GM21447 (cell line): ENCODE measurements around the gene PSME1.
A peak's percentile ranks its signal among the peaks of the same experiment; 100 is the strongest.

ENCODE experiments used
- ATAC-seq: cut with Tn5 transposase; IDR thresholded peaks from one replicate; pipeline ENCODE4 v1.9.1; 2021; ENCODE audit not compliant: unreplicated experiment

PSME1 gene

GRCh38 chr14:24167469-24168114, 31.6 kb downstream of the PSME1 start:
- ATAC-seq = no peak

- ATAC-seq = peak; percentile 88
These were observed 35.6 kb downstream of the PSME1 start, which contains the start of gene REC8 for GRCh38 chr14:24171422-24172260. REC8 (plus strand) TSS chr14:24172080; CDS start chr14:24172553, 473 bp downstream.

- ATAC-seq = no peak
These were observed 36.4 kb downstream of the PSME1 start for GRCh38 chr14:24172261-24172860.

GRCh38 chr14:24172871-24173281, 36.9 kb downstream of the PSME1 start:
- no peak for ATAC-seq

GRCh38 chr14:24176599-24176998, 40.6 kb downstream of the PSME1 start:
- no peak for ATAC-seq

- ATAC-seq = no peak
These were observed 41.2 kb downstream of the PSME1 start for GRCh38 chr14:24177041-24177825.

GRCh38 chr14:24177891-24178290, 41.9 kb downstream of the PSME1 start:
- ATAC-seq = no peak

- ATAC-seq = no peak
These were observed 42.6 kb downstream of the PSME1 start for GRCh38 chr14:24178399-24179178.

- ATAC-seq = no peak
These were observed 43.4 kb downstream of the PSME1 start for GRCh38 chr14:24179294-24179960.

GRCh38 chr14:24179961-24180796, 44.2 kb downstream of the PSME1 start:
- ATAC-seq = no peak

GRCh38 chr14:24181371-24182077, 45.5 kb downstream of the PSME1 start:
- no peak for ATAC-seq

- no peak for ATAC-seq
These were observed 46.3 kb downstream of the PSME1 start for GRCh38 chr14:24182110-24182882.

- no peak for ATAC-seq
These were observed 47.1 kb downstream of the PSME1 start for GRCh38 chr14:24183014-24183481.

GRCh38 chr14:24184104-24184970, 48.3 kb downstream of the PSME1 start:
- no peak for ATAC-seq

- no peak for ATAC-seq
These were observed 49.0 kb downstream of the PSME1 start for GRCh38 chr14:24185026-24185425.

GRCh38 chr14:24185741-24186140, 49.7 kb downstream of the PSME1 start:
- no peak for ATAC-seq
